K562 (cell line): Measurements from ENCODE around the gene FOXK2. TPM values are rescaled to one million over a fixed set of nuclear protein-coding genes. Genes with fewer than 3 reads are reported as not detected.
A peak's percentile ranks its signal among the peaks of the same experiment; 100 is the strongest.

ENCODE experiments used
- ARID1B ChIP-seq: fragments of 450-650 bp; IDR thresholded peaks from 2 replicates; pipeline ENCODE4 v1.6.1; 2016; ENCODE audit warnings: antibody characterized with exemption, mild to moderate bottlenecking, inconsistent platforms
- BCOR ChIP-seq: fragments of 450-650 bp; IDR thresholded peaks from 2 replicates; pipeline ENCODE4 v1.6.1; 2016
- CBFA2T2 ChIP-seq: fragments of 450-650 bp; conservative IDR thresholded peaks from 2 replicates; pipeline ENCODE4 v1.6.1; 2017; ENCODE audit warnings: mild to moderate bottlenecking
- CHD2 ChIP-seq: IDR thresholded peaks from 2 replicates; pipeline ENCODE4 v1.6.1; 2011; ENCODE audit warnings: low read depth, low read length
- DIDO1 ChIP-seq: fragments of 450-650 bp; IDR thresholded peaks from 2 replicates; pipeline ENCODE4 v1.6.1; 2016; ENCODE audit warnings: low read depth, missing biosample characterization, missing genetic modification characterization
- E2F4 ChIP-seq: sonication (generic); formaldehyde crosslinking; IDR thresholded peaks from 2 replicates; pipeline ENCODE4 v1.8.0; 2022; ENCODE audit warnings: mild to moderate bottlenecking, low read depth, missing genetic modification reagents
- ETV5 ChIP-seq: sonication (generic); formaldehyde crosslinking; IDR thresholded peaks from 2 replicates; pipeline ENCODE4 v1.4.0; 2020; ENCODE audit warnings: low read depth, mild to moderate bottlenecking, missing genetic modification reagents
- MYC ChIP-seq, 2 experiments: fragments of 250-450 bp in 1 of 2; sonication (Bioruptor Pico) in 1 of 2; IDR thresholded peaks; 2 replicates each; pipeline versions ENCODE4 v1.5.1 to v1.6.1; 2012 to 2021; ENCODE audit warnings: low read depth in 2 of 2, borderline replicate concordance in 1 of 2, improper control_type of control experiment in 1 of 2, low read length in 1 of 2, mild to moderate bottlenecking in 1 of 2, moderate library complexity in 1 of 2
- PHB2 ChIP-seq: fragments of 450-650 bp; IDR thresholded peaks from 2 replicates; pipeline ENCODE4 v1.6.1; 2017; ENCODE audit warnings: low read depth
- POLR2AphosphoS5 ChIP-seq: IDR thresholded peaks from 2 replicates; pipeline ENCODE4 v1.6.1; 2011; ENCODE audit warnings: mild to moderate bottlenecking, low read depth, low read length, moderate library complexity; ENCODE audit not compliant: control insufficient read depth, insufficient read depth
- RAD21 ChIP-seq, 2 experiments: fragments of 250-450 bp in 1 of 2; fragments of 450-650 bp in 1 of 2; sonication (Bioruptor Pico) in 1 of 2; formaldehyde crosslinking in 1 of 2; IDR thresholded peaks in 1 of 2; conservative IDR thresholded peaks in 1 of 2; 2 replicates each; pipeline versions ENCODE4 v1.4.0 to v1.8.0; 2020 to 2022; ENCODE audit warnings: mild to moderate bottlenecking in 2 of 2, moderate library complexity in 1 of 2
- SAFB ChIP-seq: fragments of 200-400 bp; formaldehyde crosslinking; IDR thresholded peaks from 2 replicates; pipeline ENCODE4 v1.6.1; 2017; ENCODE audit warnings: low read depth, low read length, borderline replicate concordance
- SIN3B ChIP-seq: fragments of 450-650 bp; IDR thresholded peaks from 2 replicates; pipeline ENCODE4 v1.6.1; 2017; ENCODE audit warnings: low read depth, mild to moderate bottlenecking, moderate library complexity
- SMAD4 ChIP-seq: fragments of 250-450 bp; sonication (Bioruptor Pico); conservative IDR thresholded peaks from 2 replicates; pipeline ENCODE4 v1.8.0; 2021; ENCODE audit warnings: inconsistent platforms, mild to moderate bottlenecking, moderate library complexity
- SMARCE1 ChIP-seq: fragments of 450-650 bp; IDR thresholded peaks from 2 replicates; pipeline ENCODE4 v1.7.1; 2016; ENCODE audit warnings: mild to moderate bottlenecking
- SNIP1 ChIP-seq: fragments of 450-650 bp; IDR thresholded peaks from 2 replicates; pipeline ENCODE4 v1.7.1; 2017; ENCODE audit warnings: low read depth, mild to moderate bottlenecking
- WHSC1 ChIP-seq: IDR thresholded peaks from one replicate; pipeline ENCODE4 v1.6.1; 2012; ENCODE audit warnings: low read length, control low read depth, inconsistent platforms
- YY1 ChIP-seq, 3 experiments: IDR thresholded peaks; 2 replicates each; pipeline ENCODE4 v1.6.1; 2011; ENCODE audit warnings: low read length in 2 of 3, mild to moderate bottlenecking in 2 of 3, moderate library complexity in 2 of 3, borderline replicate concordance in 1 of 3, control low read depth in 1 of 3, low read depth in 1 of 3; ENCODE audit not compliant: insufficient read depth in 3 of 3, insufficient replicate concordance in 2 of 3, control insufficient read depth in 1 of 3, insufficient read length in 1 of 3; ENCODE audit errors: extremely low read depth in 1 of 3
- ZBTB5 ChIP-seq: fragments of 450-650 bp; IDR thresholded peaks from 2 replicates; pipeline ENCODE4 v1.6.1; 2017; ENCODE audit warnings: antibody characterized with exemption
- ZNF324 ChIP-seq: fragments of 250-450 bp; sonication (Bioruptor Pico); IDR thresholded peaks from 2 replicates; pipeline ENCODE4 v1.4.0; 2020; ENCODE audit warnings: mild to moderate bottlenecking
- ZNF445 ChIP-seq: fragments of 250-450 bp; sonication (Bioruptor Pico); IDR thresholded peaks from 2 replicates; pipeline ENCODE4 v1.4.0; 2020; ENCODE audit warnings: low read depth, mild to moderate bottlenecking, moderate library complexity
- ZNF507 ChIP-seq: conservative IDR thresholded peaks from 2 replicates; pipeline ENCODE4 v1.6.1; 2017; ENCODE audit warnings: missing genetic modification characterization, missing compliant biosample characterization
- ZNF75A ChIP-seq: fragments of 450-650 bp; formaldehyde crosslinking; IDR thresholded peaks from 2 replicates; pipeline ENCODE4 v1.4.0; 2020; ENCODE audit warnings: mild to moderate bottlenecking
- polyA plus RNA-seq, 8 experiments: library from polyadenylated mRNA; depleted of rRNA in 4 of 8; stranded (reverse) in 5 of 8; unstranded in 3 of 8; fragments of >200 nt; fragmentation: Nextera tagmentation in 2 of 8; fragmentation: Illumina TruSeq in 1 of 8; extraction: Ambion mirVana in 2 of 8; extraction: Trizol in 1 of 8; gene quantifications; 2 replicates each; pipeline versions ENCODE4 v1.2.1 to v1.2.3, GENCODE V29; 2011 to 2014; ENCODE audit warnings: inconsistent platforms in 1 of 8, missing spikeins in 1 of 8
- total RNA-seq, 7 experiments: library from RNA; depleted of rRNA in 6 of 7; stranded (reverse); fragments of >200 nt in 6 of 7; fragmentation: Illumina TruSeq in 2 of 7; extraction: Trizol in 2 of 7; gene quantifications; 2 replicates each; pipeline versions ENCODE4 v1.2.1 to v1.2.3, GENCODE V29; 2011 to 2021; ENCODE audit warnings: low replicate concordance in 1 of 7
- TF ChIP-seq, protein P1 (sequence below), 2 experiments: fragments of 250-450 bp in 1 of 2; fragments of 450-650 bp in 1 of 2; sonication (Bioruptor Pico) in 1 of 2; IDR thresholded peaks; 2 replicates each; pipeline versions ENCODE4 v1.6.1 to v1.8.0; 2016 to 2021; ENCODE audit warnings: mild to moderate bottlenecking in 2 of 2, moderate library complexity in 2 of 2, missing compliant biosample characterization in 1 of 2, missing genetic modification characterization in 1 of 2

FOXK2 gene
- total and polyA plus RNA-seq, 9 of the 15 experiments (the other 6 are each of a cell fraction or from before 2014, with no cell fraction given) = 3.0 to 86.0 (median 44.1) TPM

DNA sequence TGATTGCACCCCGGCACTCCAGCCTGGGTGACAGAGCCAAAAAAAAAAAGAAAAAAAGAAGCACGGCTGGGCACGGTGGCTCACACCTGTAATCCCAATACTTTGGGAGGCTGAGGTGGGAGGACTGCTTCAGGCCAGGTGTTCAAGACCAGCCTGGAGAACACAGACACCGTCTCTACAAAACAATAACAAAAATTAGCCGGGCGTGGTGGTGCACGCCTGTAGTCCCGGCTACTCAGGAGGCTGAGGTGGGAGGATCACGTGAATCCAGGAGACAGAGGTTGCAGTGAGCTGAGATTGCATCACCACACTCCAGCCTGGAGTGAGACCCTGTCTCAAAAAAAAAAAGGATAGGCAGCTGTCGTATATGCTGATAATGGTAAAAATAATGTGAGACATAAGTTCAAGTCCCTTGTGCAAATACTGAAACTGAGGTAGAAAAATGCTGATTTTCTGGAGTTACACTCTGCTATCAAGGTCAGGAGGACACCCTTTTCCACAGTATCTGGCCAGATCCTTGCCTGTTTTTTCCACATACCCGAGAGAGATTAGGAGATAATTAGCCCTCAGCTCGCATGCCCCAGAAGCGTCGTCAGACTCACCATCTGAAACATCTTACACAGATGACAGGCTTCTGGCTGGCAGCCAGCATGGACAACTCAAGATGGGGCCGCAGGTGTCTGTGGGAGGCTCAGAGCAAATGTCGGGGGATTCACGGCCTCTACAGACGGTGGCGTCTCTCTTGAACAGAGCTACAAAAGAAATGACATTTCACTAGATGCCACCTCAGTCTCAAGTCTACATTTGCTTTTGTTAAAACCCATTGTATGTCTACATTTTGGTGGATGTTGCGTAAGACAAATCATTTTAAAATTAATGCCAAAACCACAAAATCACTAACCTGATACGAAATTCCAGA is 91.9 kb downstream of the FOXK2 start (continued):
- TF ChIP-seq, protein P1, sequence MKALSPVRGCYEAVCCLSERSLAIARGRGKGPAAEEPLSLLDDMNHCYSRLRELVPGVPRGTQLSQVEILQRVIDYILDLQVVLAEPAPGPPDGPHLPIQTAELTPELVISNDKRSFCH (CRISPR knock-in tag; IDR thresholded peaks at IDR 0.05) = no peak
- TF ChIP-seq, protein P1 (tag; IDR thresholded peaks at IDR 0.05) = no peak
- TF ChIP-seq CBFA2T2 (peak; percentile 68), PHB2 (no peak), ZNF324 (no peak), ARID1B (peak; percentile 60), BCOR (0 out of 2 replicates have a peak, but pooled peaks have one; percentile 32), CHD2 (no peak), SMAD4 (CRISPR knock-in tag) (peak; percentile 43; the same call in 1 of the 2 replicates), SMARCE1 (peak; percentile 57; the same call in 1 of the 2 replicates), POLR2AphosphoS5 (peak; percentile 35; the same call in 1 of the 2 replicates), E2F4 (CRISPR knock-in tag) (no peak), ETV5 (CRISPR knock-in tag) (no peak), YY1 (IDR thresholded peaks at IDR 0.05; ENCODE audit: borderline replicate concordance in 1 of 3, control insufficient read depth in 1 of 3, extremely low read depth in 1 of 3, insufficient read depth in 3 of 3, insufficient read length in 1 of 3, insufficient replicate concordance in 2 of 3, low read depth in 1 of 3, low read length in 2 of 3) (peak in 1 of 3 experiments; percentile 71), ZNF507 (tag) (no peak), ZNF75A (no peak), ZBTB5 (no peak), MYC (IDR thresholded peaks at IDR 0.05; ENCODE audit: low read depth, low read length) (0 out of 2 replicates have a peak, but pooled peaks have one; percentile 18), MYC (CRISPR knock-in tag; IDR thresholded peaks at IDR 0.05; ENCODE audit: borderline replicate concordance, low read depth) (no peak), ZNF445 (CRISPR knock-in tag) (no peak), SAFB (no peak), WHSC1 (no peak), SIN3B (no peak), DIDO1 (tag) (no peak), SNIP1 (no peak), RAD21 (CRISPR knock-in tag; conservative IDR thresholded peaks at IDR 0.05 in 1 of 2, IDR thresholded peaks at IDR 0.05 in 1 of 2) (peak in 1 of 2 experiments; percentile 19; a peak in 2 of 4 replicates)
